Right cardiac atrium (tissue), 5 donors: ENCODE data around the gene STK26. TPM values are rescaled to one million over a fixed set of nuclear protein-coding genes. Genes with fewer than 3 reads are reported as not detected.

Source experiments
- polyA plus RNA-seq: library from polyadenylated mRNA; stranded (reverse); fragments of 200-250 nt; gene quantifications from one replicate; pipeline ENCODE4 v1.2.3, GENCODE V29; 2013
- total RNA-seq, 4 donors: library from RNA; stranded (reverse); fragmentation: NEBNext Ultra II Directional; extraction: Animal tissue kit (Norgen Biotek cat#: 25700); gene quantifications; one replicate each; pipeline ENCODE4 v1.2.1, GENCODE V29; 2021
- donor health status: healthy with polysubstance abuse.
- donor health status: DM: no; HTN: yes; CAD: no.
- donor health status: DM: no; HTN: no; CAD: no.
- donor health status: DM: no; HTN: yes; CAD: no; lungs with severe emphysema.
- donor health status: DM: yes; HTN: yes; CAD: no.

Gene STK26
- total and polyA plus RNA-seq, 5 donors: 0.86 to 2.2 (median 1.7) TPM

Other genes with a start within 250 kb of the STK26 start
- gene FRMD7, start 104.7 kb downstream of the STK26 start, total RNA-seq: not detected
- gene FRMD7, start 104.7 kb downstream of the STK26 start, polyA plus RNA-seq: 0.05 TPM
- gene RAP2C, start 196.1 kb downstream of the STK26 start, total RNA-seq: 10 to 100 TPM; 18.1 to 25.0 (median 20.9) TPM
- 9.8 TPM for gene RAP2C, start 196.1 kb downstream of the STK26 start, polyA plus RNA-seq